G401 (cell line): ENCODE results near the gene FLT3. TPM values are rescaled to one million over a fixed set of nuclear protein-coding genes. Genes with fewer than 3 reads are reported as not detected.

Experiments used
- total RNA-seq: library from RNA; depleted of rRNA; stranded (reverse); fragments of >200 nt; shearing (Covaris generic); gene quantifications from 2 replicates; pipeline ENCODE4 v1.2.3, GENCODE V29; 2014; rRNA removed

The FLT3 gene
- total RNA-seq, 1 experiment from 2014 or later = not detected

Other genes with a start within 250 kb of the FLT3 start
- gene PDX1, start 180.6 kb downstream of the FLT3 start, total RNA-seq = not detected in 2 replicates
- gene CDX2, start 131.3 kb downstream of the FLT3 start, total RNA-seq = 0.37 and 0.41 TPM in 2 replicates
- gene URAD, start 111.9 kb downstream of the FLT3 start, total RNA-seq = not detected in 2 replicates
- gene PAN3, start 38.0 kb upstream of the FLT3 start, total RNA-seq = 11.4 and 21.3 TPM in 2 replicates